Endothelial cell of umbilical vein (primary cell): Measurements from ENCODE around the gene SLC12A7.

Experiments used
- CTCF ChIP-seq, 2 donors: IDR thresholded peaks; 1 replicate in 1 of 2; 2 replicates in 1 of 2; pipeline ENCODE4 v1.5.1; 2011; ENCODE audit warnings: low read length in 2 of 2, mild to moderate bottlenecking in 2 of 2, moderate library complexity in 2 of 2, control low read depth in 1 of 2, inconsistent platforms in 1 of 2, low read depth in 1 of 2; ENCODE audit not compliant: insufficient read depth in 1 of 2; ENCODE audit errors: extremely low read depth in 1 of 2
- EZH2 ChIP-seq: IDR thresholded peaks from 2 replicates; pipeline ENCODE4 v1.6.1; 2012; ENCODE audit warnings: borderline replicate concordance, low read depth, mild to moderate bottlenecking, moderate library complexity, low read length, inconsistent platforms; ENCODE audit not compliant: severe bottlenecking
- GATA2 ChIP-seq: IDR thresholded peaks from 2 replicates; pipeline ENCODE4 v1.7.0; 2011; ENCODE audit warnings: low read depth, mild to moderate bottlenecking, moderate library complexity, mixed read lengths, low read length; ENCODE audit not compliant: insufficient read length, insufficient read depth
- JUN ChIP-seq: IDR thresholded peaks from 2 replicates; pipeline ENCODE4 v1.6.1; 2011; ENCODE audit warnings: borderline replicate concordance, low read depth; ENCODE audit not compliant: insufficient read length, insufficient read depth
- POLR2A ChIP-seq: IDR thresholded peaks from 2 replicates; pipeline ENCODE4 v1.6.1; 2012; ENCODE audit warnings: low read depth, mild to moderate bottlenecking, control low read depth, low read length
- POLR2AphosphoS5 ChIP-seq: IDR thresholded peaks from 2 replicates; pipeline ENCODE4 v1.6.1; 2012; ENCODE audit warnings: low read depth, mild to moderate bottlenecking, control low read depth, low read length, moderate library complexity; ENCODE audit not compliant: insufficient read depth
- TF ChIP-seq, protein P1 (sequence below): IDR thresholded peaks from 2 replicates; pipeline ENCODE4 v1.6.1; 2011; ENCODE audit not compliant: insufficient read depth, insufficient read length

DNA sequence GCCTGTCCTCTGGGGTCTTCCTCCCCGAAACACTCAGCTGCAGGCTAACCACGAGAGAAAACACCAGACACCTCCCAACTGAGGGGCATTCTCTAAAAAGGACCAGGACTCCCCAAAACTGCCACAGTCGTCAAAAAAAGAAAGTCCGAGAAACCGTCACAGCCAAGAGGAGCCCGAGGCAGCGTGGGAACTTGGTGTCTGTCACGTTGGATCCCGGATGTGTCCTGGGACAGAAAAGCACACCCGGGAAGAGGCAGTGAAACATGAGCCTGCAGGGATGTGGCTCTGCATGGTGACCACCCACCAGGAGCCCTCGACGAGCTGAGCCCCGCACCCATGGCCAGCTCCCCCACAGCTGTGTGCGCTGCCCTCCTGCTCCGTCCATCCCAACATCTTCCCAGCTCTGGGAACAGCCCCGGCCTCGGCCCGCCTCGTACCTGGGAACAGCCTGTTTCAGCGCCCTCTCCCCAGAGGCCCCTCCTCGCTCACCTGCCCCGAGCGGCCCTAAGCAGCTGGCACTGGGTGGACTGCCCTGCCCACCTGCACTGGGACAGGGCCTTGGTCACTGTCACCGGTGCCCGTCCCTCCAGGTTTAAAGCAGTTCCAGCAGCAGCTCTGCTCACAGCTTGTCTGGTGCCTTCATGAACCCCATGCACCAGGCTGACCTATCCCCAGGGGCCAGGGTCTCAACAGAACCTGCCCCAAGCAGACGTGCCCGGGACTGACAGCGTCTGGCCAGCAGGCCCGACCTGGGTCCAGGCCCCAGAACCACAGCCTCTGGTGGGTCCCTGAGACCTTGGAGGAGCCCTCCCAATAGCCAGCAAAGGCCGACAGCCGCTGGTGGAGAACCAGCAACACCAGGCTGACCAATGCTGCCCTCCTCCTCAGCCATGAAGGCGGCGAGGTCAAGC, 10.9 kb downstream of the SLC12A7 start:
- TF ChIP-seq CTCF (IDR thresholded peaks at IDR 0.05; ENCODE audit: extremely low read depth in 1 of 2, insufficient read depth in 1 of 2, low read depth in 1 of 2, low read length in 2 of 2) (no peak), POLR2A (no peak), EZH2 (no peak), GATA2 (no peak), JUN (no peak), POLR2AphosphoS5 (no peak)
- TF ChIP-seq, protein P1, sequence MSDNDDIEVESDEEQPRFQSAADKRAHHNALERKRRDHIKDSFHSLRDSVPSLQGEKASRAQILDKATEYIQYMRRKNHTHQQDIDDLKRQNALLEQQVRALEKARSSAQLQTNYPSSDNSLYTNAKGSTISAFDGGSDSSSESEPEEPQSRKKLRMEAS: no peak
